Measurements from ENCODE around the gene LAMA3. TPM values are rescaled to one million over a fixed set of nuclear protein-coding genes. Genes with fewer than 3 reads are reported as not detected.

LAMA3 gene
- total RNA-seq, 2 donors from 2014 or later: 31.9 to 41.3 TPM

DNA sequence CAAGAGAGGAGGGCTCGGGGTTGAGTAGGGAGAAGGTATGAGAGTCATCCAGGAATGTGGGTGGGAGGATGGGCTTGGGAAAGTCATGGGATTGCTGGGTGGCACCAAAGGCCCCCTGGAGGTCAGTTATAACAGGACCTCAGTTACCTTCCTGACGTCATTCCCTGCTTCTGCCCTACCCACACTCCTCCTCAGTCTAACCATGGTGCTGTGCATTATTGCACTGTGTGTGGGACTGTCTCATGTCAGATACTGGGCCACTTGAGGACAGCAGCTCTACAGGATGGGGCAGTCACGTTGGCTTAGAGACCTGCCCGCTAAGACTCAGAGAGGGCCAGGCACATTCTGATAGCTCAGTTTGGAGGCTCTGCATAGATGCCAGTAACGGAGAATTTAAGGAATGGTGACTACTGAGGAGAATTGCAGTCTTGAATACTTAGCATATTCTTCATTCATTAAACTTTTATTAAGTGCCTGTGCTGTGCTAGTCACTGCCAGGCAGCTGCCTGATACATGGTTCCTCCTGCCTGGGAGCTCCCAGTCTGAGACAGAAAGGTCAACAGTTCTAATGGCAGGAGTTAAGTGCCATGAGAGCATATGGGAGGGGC lies 90.5 kb downstream of the LAMA3 start:
- Histone ChIP-seq H3K4me1 (no peaks in the 10 kb centered on the region), H3K9ac (ENCODE audit: low read depth in 2 of 2, low read length in 2 of 2) (no peak overlapping the region), H3K36me3 (no peaks in the 10 kb centered on the region), H3K4me3 (no peak overlapping the region), H3K9me3 (no peaks in the 10 kb centered on the region), H3K27ac (no peak overlapping the region), H3K27me3 (no peaks in the 10 kb centered on the region)
- no peak for DNase-seq
- intact Hi-C loops (cut with DNase I): no loop called here
- TF ChIP-seq, protein P1, sequence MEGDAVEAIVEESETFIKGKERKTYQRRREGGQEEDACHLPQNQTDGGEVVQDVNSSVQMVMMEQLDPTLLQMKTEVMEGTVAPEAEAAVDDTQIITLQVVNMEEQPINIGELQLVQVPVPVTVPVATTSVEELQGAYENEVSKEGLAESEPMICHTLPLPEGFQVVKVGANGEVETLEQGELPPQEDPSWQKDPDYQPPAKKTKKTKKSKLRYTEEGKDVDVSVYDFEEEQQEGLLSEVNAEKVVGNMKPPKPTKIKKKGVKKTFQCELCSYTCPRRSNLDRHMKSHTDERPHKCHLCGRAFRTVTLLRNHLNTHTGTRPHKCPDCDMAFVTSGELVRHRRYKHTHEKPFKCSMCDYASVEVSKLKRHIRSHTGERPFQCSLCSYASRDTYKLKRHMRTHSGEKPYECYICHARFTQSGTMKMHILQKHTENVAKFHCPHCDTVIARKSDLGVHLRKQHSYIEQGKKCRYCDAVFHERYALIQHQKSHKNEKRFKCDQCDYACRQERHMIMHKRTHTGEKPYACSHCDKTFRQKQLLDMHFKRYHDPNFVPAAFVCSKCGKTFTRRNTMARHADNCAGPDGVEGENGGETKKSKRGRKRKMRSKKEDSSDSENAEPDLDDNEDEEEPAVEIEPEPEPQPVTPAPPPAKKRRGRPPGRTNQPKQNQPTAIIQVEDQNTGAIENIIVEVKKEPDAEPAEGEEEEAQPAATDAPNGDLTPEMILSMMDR (IDR thresholded peaks at IDR 0.05): no peak

DNA sequence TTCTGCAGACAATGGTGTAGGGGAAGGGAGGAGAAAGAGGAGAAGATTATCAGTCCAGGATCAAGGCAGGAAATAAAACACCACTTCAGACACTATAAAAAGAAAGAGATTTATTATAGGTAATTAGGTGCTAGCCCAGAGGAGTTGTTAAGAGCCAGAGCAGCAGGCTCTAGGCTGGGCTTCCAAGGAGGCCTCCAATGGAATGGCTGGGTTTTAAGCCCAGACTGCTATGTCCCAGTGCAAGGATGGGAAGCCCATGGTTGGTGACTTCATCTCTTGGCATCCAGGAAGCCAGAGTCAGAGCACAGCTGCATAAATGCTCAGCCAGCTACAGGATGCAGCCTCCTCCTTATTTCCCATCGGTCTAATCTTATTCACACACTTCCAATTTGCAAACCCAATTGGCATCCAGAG lies 95.6 kb downstream of the LAMA3 start:
- Histone ChIP-seq H3K9ac (ENCODE audit: low read depth in 2 of 2, low read length in 2 of 2) (no peak overlapping the region), H3K27me3 (no peaks in the 10 kb centered on the region), H3K36me3 (no peaks in the 10 kb centered on the region), H3K9me3 (no peaks in the 10 kb centered on the region), H3K4me1 (no peaks in the 10 kb centered on the region), H3K27ac (no peak overlapping the region), H3K4me3 (no peak overlapping the region)
- TF ChIP-seq, protein P1 (IDR thresholded peaks at IDR 0.05): no peak
- DNase-seq: peak; percentile 28
- intact Hi-C loops (cut with DNase I): no loop called here

DNA sequence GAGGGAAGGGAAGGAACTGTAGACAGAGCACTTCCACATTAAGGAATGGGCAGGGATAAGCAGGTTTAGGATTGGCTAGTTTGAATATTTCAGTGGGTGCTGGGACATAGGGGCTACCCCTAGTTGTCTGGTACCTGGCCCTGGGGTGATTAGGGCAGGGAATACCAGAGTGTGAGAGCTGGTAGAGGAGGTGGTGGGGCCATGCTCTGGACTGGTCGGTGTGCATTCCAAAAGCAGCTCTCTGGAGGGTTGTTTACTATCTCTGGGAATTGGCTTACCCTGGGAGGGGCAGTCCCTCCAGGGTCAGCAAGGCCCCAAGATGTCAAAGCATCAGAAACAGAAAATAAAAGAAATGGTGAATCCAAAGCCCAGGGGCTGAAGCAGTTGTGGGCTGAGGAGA lies 103.8 kb downstream of the LAMA3 start:
- intact Hi-C loops (cut with DNase I): no loop called here
- H3K9ac ChIP-seq (ENCODE audit: low read depth in 2 of 2, low read length in 2 of 2): no peak overlapping the region
- no peaks in the 10 kb centered on the region for H3K36me3 ChIP-seq
- no peaks in the 10 kb centered on the region for H3K4me1 ChIP-seq
- DNase-seq: no peak
- no peak overlapping the region for H3K4me3 ChIP-seq
- H3K27me3 ChIP-seq: no peaks in the 10 kb centered on the region
- TF ChIP-seq, protein P1 (IDR thresholded peaks at IDR 0.05): no peak
- no peak overlapping the region for H3K27ac ChIP-seq
- no peaks in the 10 kb centered on the region for H3K9me3 ChIP-seq

DNA sequence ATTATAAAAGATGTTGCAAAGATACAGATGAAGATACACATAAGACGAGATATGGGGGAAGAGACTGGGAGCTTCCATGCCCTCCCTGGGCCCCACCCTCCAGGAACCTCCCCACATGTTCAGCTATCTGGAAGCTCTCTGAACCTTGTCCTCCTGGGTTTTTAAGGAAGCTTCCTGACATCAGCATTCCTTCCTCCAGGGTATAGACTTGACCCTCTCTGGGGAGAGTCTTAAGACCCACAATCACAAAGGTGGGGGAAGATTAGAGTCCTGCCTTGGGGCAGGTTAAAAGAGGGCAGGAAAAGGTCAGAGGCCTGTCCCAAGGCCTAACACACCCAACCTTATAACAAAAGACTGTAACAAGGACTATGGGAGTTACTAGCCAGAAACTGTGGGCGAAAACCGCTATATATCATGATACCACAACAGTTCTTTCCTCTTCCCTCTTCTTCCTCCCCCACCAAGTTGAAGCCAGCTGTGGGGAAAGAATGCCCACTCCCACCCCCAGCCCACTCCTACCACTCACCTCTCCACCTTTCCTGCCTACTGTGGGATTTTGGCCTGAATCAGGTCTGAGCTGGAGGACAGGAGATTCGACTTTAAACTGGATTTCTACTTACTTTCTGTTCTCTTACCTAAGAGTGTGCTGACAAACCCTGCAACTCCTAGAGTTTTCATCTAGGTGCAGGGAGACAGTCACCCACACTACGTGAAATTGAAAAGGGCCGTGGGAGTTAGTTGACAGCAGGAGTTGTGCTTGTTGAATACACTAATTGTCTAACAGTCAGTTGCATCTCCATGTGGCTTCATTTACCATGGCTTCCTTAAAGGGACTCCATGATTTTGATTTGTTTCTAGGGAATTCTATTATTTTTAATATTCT lies 105.0 kb downstream of the LAMA3 start:
- no peak overlapping the region for H3K27ac ChIP-seq
- H3K9me3 ChIP-seq: no peaks in the 10 kb centered on the region
- H3K27me3 ChIP-seq: no peaks in the 10 kb centered on the region
- H3K4me1 ChIP-seq: no peaks in the 10 kb centered on the region
- H3K4me3 ChIP-seq: no peak overlapping the region
- no peak for DNase-seq
- no peaks in the 10 kb centered on the region for H3K36me3 ChIP-seq
- H3K9ac ChIP-seq (ENCODE audit: low read depth in 2 of 2, low read length in 2 of 2): no peak overlapping the region
- TF ChIP-seq, protein P1 (IDR thresholded peaks at IDR 0.05): no peak
- intact Hi-C loops (cut with DNase I): no loop called here

DNA sequence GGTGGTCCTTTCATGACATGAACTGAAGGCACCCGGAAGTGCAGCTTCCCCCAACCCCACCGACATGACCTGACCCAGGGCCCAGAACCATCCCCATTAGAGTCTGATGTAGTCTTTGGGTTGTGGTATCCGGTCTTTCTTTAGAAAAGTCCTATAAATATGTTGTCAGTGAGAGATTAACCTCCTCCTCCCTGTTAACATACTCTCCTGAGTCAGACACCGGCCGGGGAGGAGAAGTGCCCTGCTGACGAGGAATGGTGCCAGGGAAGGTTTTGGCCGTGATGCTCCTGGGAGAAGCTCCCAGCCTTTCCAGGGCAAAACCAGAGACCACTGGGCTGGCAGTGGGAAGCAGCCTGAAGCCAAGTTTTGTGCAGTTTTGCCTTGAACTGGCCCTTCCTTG lies 109.0 kb downstream of the LAMA3 start:
- Histone ChIP-seq H3K27ac (no peak overlapping the region), H3K27me3 (no peaks in the 10 kb centered on the region), H3K9ac (ENCODE audit: low read depth in 2 of 2, low read length in 2 of 2) (no peak overlapping the region), H3K4me3 (no peak overlapping the region), H3K4me1 (no peaks in the 10 kb centered on the region), H3K9me3 (no peaks in the 10 kb centered on the region), H3K36me3 (no peaks in the 10 kb centered on the region)
- no peak for DNase-seq
- TF ChIP-seq, protein P1 (IDR thresholded peaks at IDR 0.05): no peak
- intact Hi-C loops (cut with DNase I): no loop called here

Measured in colonic mucosa (tissue), 4 donors.